Measurements from ENCODE around the gene NDUFB10. TPM values are rescaled to one million over a fixed set of nuclear protein-coding genes. Genes with fewer than 3 reads are reported as not detected.
A peak's percentile ranks its signal among the peaks of the same experiment; 100 is the strongest.

The NDUFB10 gene
- total RNA-seq, 4 donors from 2014 or later = 249 to 381 (median 295) TPM

DNA sequence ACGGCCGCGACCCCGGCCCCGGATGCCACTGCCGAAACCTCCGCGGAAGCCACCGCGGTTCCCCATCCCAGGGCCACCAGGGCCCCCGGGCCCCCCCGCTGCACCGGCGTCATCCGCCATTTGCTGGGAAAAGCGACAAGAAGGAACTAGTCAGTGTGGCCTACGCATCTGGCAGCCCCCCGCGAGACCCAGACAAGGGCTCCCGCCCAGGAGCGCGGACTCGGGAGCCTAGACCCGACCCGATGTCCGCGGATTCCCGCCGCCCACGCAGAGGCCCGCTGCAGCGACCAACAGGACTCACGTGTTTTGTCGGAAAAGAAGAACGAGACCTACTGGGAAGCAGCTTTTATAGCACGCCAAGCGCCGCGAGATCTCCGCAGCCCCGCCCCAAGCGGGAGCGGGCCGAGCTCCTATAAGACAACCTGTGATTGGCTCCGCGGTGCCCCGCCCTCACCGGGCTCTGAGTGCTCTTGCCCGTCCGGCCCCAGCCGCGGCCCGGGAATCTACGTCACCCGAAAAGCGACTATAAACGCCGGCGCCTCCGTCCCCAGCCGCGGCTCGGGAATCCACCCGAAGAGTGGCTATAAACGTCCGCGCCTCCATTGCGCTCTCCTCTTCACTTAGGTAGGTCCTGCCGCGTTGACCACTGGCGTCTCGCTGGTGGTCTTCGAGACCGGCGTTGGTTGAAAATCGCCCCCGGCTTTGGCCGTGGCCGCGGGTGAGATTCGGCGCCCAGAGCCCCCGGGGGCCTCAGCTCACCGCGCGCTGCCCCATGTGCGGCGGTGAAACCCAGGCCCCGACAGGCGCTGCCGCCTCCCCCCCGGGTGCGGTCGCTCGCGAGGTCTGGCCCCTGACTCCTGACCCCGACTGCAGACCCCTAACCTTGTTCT lies 5.4 kb downstream of the NDUFB10 start, which contains the start of gene RPS2:
RPS2 (minus strand) TSS at position 321 of the 890 bp plus-strand sequence; CDS start at position 120, 201 bp downstream.
- Histone ChIP-seq H3K9me3 (no peaks in the 10 kb centered on the region), H3K4me3 (peak within 1 kb of the TSS; percentile 74 to 100 (median 92)), H3K27me3 (no peaks in the 10 kb centered on the region), H3K36me3 (peaks cover 25 to 35% (median 26%) of the 10 kb centered on the region in 4 donors), H3K4me1 (peaks cover 38 to 58% (median 43%) of the 10 kb centered on the region in 4 donors), H3K27ac (replicated peaks in 1 of 4) (peak within 1 kb of the TSS; percentile 93 to 99 (median 98))
- under 1% methylated on average over 29 of the region's 97 CpGs for WGBS
- peak; percentile 96 to 100 for TF ChIP-seq POLR2AphosphoS5 (IDR thresholded peaks at IDR 0.05)
- TF ChIP-seq POLR2A (IDR thresholded peaks at IDR 0.05; ENCODE audit: low read depth) = peak; percentile 97
- TF ChIP-seq EP300 (IDR thresholded peaks at IDR 0.05) = peak; percentile 14
- TF ChIP-seq, protein P1, sequence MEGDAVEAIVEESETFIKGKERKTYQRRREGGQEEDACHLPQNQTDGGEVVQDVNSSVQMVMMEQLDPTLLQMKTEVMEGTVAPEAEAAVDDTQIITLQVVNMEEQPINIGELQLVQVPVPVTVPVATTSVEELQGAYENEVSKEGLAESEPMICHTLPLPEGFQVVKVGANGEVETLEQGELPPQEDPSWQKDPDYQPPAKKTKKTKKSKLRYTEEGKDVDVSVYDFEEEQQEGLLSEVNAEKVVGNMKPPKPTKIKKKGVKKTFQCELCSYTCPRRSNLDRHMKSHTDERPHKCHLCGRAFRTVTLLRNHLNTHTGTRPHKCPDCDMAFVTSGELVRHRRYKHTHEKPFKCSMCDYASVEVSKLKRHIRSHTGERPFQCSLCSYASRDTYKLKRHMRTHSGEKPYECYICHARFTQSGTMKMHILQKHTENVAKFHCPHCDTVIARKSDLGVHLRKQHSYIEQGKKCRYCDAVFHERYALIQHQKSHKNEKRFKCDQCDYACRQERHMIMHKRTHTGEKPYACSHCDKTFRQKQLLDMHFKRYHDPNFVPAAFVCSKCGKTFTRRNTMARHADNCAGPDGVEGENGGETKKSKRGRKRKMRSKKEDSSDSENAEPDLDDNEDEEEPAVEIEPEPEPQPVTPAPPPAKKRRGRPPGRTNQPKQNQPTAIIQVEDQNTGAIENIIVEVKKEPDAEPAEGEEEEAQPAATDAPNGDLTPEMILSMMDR (IDR thresholded peaks at IDR 0.05) = peak in 2 of 3 experiments; percentile 23 to 27
- intact Hi-C loops (cut with DNase I) = no loop called here
- peak; percentile 100 for DNase-seq (ENCODE audit: extremely low spot score)

DNA sequence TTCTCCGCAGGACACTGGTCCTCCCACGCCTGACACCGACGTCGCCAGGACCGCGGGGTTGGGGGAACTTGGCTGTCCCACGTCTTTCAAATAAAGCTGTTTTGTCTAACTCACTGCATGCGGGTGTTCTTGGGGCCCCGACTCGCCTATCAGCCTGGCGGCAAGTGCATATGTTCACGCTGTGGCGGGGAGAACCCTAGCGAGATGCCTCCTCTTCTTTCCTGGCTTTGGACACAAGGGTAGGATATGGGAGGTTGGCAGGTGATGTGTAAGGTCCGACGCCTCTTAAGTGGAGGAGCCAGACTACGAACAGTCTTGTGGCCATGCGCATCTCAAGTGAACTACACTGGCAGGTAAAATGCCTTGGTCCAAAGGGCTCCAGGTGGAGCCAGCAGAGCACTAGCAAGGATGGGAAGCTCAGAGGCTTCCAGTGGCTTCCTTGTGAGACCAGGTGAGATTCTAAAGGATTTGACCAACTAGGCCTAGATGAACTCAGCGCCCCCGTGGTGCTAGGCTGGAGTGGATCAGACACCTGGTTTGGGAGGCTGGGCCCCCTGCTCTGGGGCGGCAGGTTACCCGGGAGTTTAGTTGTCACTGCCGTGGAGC lies 6.2 kb downstream of the NDUFB10 start:
- TF ChIP-seq EP300 (IDR thresholded peaks at IDR 0.05) (no peak), POLR2A (IDR thresholded peaks at IDR 0.05; ENCODE audit: low read depth) (no peak), POLR2AphosphoS5 (IDR thresholded peaks at IDR 0.05) (no peak)
- TF ChIP-seq, protein P1 (IDR thresholded peaks at IDR 0.05) = no peak
- Histone ChIP-seq H3K9me3 (no peaks in the 10 kb centered on the region), H3K4me3 (peak overlapping the region; percentile 74 to 100 (median 92)), H3K27me3 (no peaks in the 10 kb centered on the region), H3K4me1 (peaks cover 31 to 52% (median 36%) of the 10 kb centered on the region in 4 donors), H3K36me3 (peaks cover 25 to 35% (median 26%) of the 10 kb centered on the region in 4 donors), H3K27ac (replicated peaks in 1 of 4) (peak overlapping the region; percentile 93 to 99 (median 98))
- intact Hi-C loops (cut with DNase I) = no loop called here
- 9% methylated on average over 19 of the region's 24 CpGs for WGBS
- DNase-seq (ENCODE audit: extremely low spot score) = no peak

DNA sequence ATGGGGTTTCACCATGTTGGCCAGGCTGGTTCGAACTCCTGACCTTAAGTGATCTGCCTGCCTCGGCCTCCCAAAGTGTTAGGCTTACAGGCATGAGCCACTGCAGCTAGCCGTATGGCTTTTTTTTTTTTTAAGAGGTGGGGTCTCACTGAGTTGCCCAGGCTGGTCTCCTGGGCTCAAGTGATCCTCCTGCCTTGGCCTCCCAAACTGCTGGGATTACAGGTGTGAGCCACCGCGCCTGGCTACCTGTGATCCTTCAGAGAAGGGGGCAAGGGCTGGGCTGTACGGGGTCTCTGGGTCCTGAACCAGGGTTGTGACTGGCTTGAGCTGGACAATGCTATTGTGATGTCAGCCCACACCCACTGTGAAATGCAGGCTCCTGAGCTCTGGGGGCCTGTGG lies 7.1 kb downstream of the NDUFB10 start, which contains the start of gene RNF151:
RNF151 (plus strand) TSS at position 397 of the 400 bp plus-strand sequence. CDS start 26 bp downstream, outside the sequence.
- Histone ChIP-seq H3K27me3 (peaks cover 0 to under 1% (median 0%) of the 10 kb centered on the region in 4 donors), H3K4me3 (peak within 1 kb of the TSS; percentile 74 to 100 (median 92)), H3K36me3 (peaks cover 18 to 26% (median 21%) of the 10 kb centered on the region in 4 donors), H3K9me3 (no peaks in the 10 kb centered on the region), H3K4me1 (peaks cover 31 to 51% (median 38%) of the 10 kb centered on the region in 4 donors), H3K27ac (replicated peaks in 1 of 4) (peak within 1 kb of the TSS; percentile 93 to 99 (median 98))
- no peak for DNase-seq (ENCODE audit: extremely low spot score)
- 93% methylated on average over 3 of the region's 6 CpGs for WGBS
- TF ChIP-seq, protein P1 (IDR thresholded peaks at IDR 0.05) = no peak
- TF ChIP-seq EP300 (IDR thresholded peaks at IDR 0.05) (no peak), POLR2AphosphoS5 (IDR thresholded peaks at IDR 0.05) (no peak)
- intact Hi-C loops (cut with DNase I) = no loop called here

DNA sequence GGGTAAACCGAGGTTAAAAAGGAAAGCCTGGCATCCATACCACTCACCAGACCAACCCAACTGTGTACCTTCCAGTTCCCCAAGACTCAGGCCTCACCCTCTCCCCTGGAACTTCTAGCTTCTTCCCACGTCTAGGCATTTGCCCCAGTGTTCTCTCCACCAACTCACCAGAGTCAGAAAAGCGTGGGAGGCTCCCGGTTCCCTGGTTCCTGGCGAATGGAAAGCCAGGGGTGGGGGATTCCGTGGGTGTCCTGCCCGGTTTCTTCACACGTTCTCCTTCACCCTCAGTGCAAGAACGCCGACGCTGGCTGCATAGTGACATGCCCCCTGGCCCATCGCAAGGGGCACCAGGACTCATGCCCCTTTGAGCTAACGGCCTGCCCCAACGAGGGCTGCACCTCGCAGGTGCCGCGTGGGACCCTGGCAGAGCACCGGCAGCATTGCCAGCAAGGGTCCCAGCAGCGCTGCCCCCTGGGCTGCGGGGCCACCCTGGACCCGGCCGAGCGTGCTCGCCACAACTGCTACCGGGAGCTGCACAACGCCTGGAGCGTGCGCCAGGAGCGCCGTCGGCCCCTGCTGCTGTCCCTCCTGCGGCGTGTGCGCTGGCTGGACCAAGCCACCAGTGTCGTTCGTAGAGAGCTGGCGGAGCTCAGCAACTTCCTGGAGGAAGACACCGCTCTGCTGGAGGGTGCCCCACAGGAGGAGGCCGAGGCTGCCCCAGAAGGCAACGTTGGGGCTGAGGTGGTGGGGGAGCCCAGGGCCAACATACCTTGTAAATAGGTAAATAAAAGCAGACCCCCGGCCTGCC lies 9.0 kb downstream of the NDUFB10 start:
- peaks cover 0 to 8% (median 0%) of the 10 kb centered on the region in 4 donors for H3K27me3 ChIP-seq
- H3K4me1 ChIP-seq = peaks cover 36 to 53% (median 43%) of the 10 kb centered on the region in 4 donors
- DNase-seq (ENCODE audit: extremely low spot score) = no peak
- no peak for TF ChIP-seq EP300 (IDR thresholded peaks at IDR 0.05)
- no peak for TF ChIP-seq POLR2AphosphoS5 (IDR thresholded peaks at IDR 0.05)
- no peak for TF ChIP-seq POLR2A (IDR thresholded peaks at IDR 0.05; ENCODE audit: low read depth)
- TF ChIP-seq, protein P1 (IDR thresholded peaks at IDR 0.05) = no peak
- 91% methylated on average over 29 of the region's 41 CpGs for WGBS
- no peak overlapping the region for H3K27ac ChIP-seq (replicated peaks in 1 of 4)
- intact Hi-C loops (cut with DNase I) = no loop called here
- H3K36me3 ChIP-seq = peaks cover 0 to 7% (median 2%) of the 10 kb centered on the region in 4 donors
- no peak overlapping the region for H3K4me3 ChIP-seq
- no peaks in the 10 kb centered on the region for H3K9me3 ChIP-seq

Measured in esophagus muscularis mucosa (tissue), 4 donors.